Panc1 (cell line): ENCODE results near the gene PNPLA2. TPM values are rescaled to one million over a fixed set of nuclear protein-coding genes. Genes with fewer than 3 reads are reported as not detected.

Source experiments
- ATAC-seq: fragments of 200-7000 bp; cut with Tn5 transposase; 2 replicates; pipeline ENCODE4 v1.9.1; 2020; ENCODE audit warnings: mild to moderate bottlenecking, moderate library complexity
- BruUV-seq: library from RNA; stranded (reverse); fragments of 400-500 nt; replicated peaks from 2 replicates; lab custom pipeline; 2021; lab: Mats Ljungman, UMichigan
- CTCF ChIA-PET: fragments of 300-600 bp; sonication (Branson Sonifier 250); formaldehyde crosslinking; loops from one replicate; lab custom pipeline; 2022; ENCODE audit warnings: antibody characterized with exemption; lab: Charles Lee
- POLR2A ChIA-PET: fragments of 300-600 bp; sonication (Branson Sonifier 250); formaldehyde crosslinking; loops from one replicate; lab custom pipeline; 2022; ENCODE audit warnings: antibody characterized with exemption; lab: Charles Lee
- DNase-seq: peaks from one replicate; pipeline ENCODE4 v3.0.0-alpha.2; 2010; ENCODE audit warnings: low read depth, low spot score
- H3K27ac ChIP-seq: 2 replicates; pipeline ENCODE4 v1.5.1; 2011; ENCODE audit warnings: mild to moderate bottlenecking, low read length, inconsistent platforms
- H3K27me3 ChIP-seq: fragments of 200-500 bp; sonication (Bioruptor generic); 2 replicates; pipeline ENCODE4 v1.6.0; 2014; ENCODE audit warnings: low read length, inconsistent platforms; ENCODE audit not compliant: control insufficient read depth, insufficient read depth
- H3K36me3 ChIP-seq: fragments of 200-500 bp; sonication (Bioruptor generic); 2 replicates; pipeline ENCODE4 v1.5.1; 2014; ENCODE audit warnings: inconsistent platforms, mild to moderate bottlenecking, low read length, moderate library complexity; ENCODE audit not compliant: control insufficient read depth, insufficient read depth
- H3K4me1 ChIP-seq: 2 replicates; pipeline ENCODE4 v1.5.1; 2011; ENCODE audit warnings: inconsistent platforms, mild to moderate bottlenecking, low read length, moderate library complexity; ENCODE audit not compliant: control insufficient read depth, insufficient read depth
- H3K4me3 ChIP-seq, 2 experiments: 2 replicates each; pipeline ENCODE4 v1.5.1; 2011 to 2012; ENCODE audit warnings: low read depth in 2 of 2, low read length in 2 of 2, mild to moderate bottlenecking in 2 of 2, inconsistent platforms in 1 of 2, moderate library complexity in 1 of 2
- H3K9me3 ChIP-seq: fragments of 200-500 bp; sonication (Bioruptor generic); 2 replicates; pipeline ENCODE4 v1.5.1; 2014; ENCODE audit warnings: low read depth, mild to moderate bottlenecking, inconsistent platforms, low read length, moderate library complexity; ENCODE audit not compliant: control insufficient read depth, insufficient read depth
- CTCF ChIP-seq: fragments of 450-650 bp; IDR thresholded peaks from 2 replicates; pipeline ENCODE4 v1.5.1; 2017; ENCODE audit warnings: mild to moderate bottlenecking
- POLR2AphosphoS5 ChIP-seq: IDR thresholded peaks from 2 replicates; pipeline ENCODE4 v1.6.1; 2012; ENCODE audit warnings: mild to moderate bottlenecking, low read depth, low read length, moderate library complexity
- REST ChIP-seq, 2 experiments: IDR thresholded peaks; 2 replicates each; pipeline ENCODE4 v1.6.1; 2011 to 2012; ENCODE audit warnings: low read depth in 2 of 2, control low read depth in 1 of 2, low read length in 1 of 2, mild to moderate bottlenecking in 1 of 2, moderate library complexity in 1 of 2; ENCODE audit not compliant: insufficient read depth in 1 of 2
- SIN3A ChIP-seq: IDR thresholded peaks from 2 replicates; pipeline ENCODE4 v1.6.1; 2012; ENCODE audit warnings: low read depth, mild to moderate bottlenecking, low read length, moderate library complexity, borderline replicate concordance; ENCODE audit not compliant: insufficient read depth
- TCF7L2 ChIP-seq: IDR thresholded peaks from 2 replicates; pipeline ENCODE4 v1.6.1; 2011; ENCODE audit warnings: mild to moderate bottlenecking, low read depth, low read length, inconsistent platforms
- in situ Hi-C: cut with HindIII; loops from 2 replicates; pipeline ENCODE4 v1.10.0; 2016; ENCODE audit warnings: low sequenced_read_pairs, low pct_unique_long_range_greater_than_20kb
- intact Hi-C: fragments of 100-400 bp; cut with micrococcal nuclease; formaldehyde crosslinking; loops from one replicate; pipeline ENCODE4 v1.10.0; 2022; ENCODE audit not compliant: unreplicated experiment
- total RNA-seq: library from RNA; stranded (reverse); gene quantifications from one replicate; pipeline ENCODE4 v1.2.1, GENCODE V29; 2021; ENCODE audit not compliant: unreplicated experiment

Gene PNPLA2
- total RNA-seq, 1 experiment from 2014 or later: 244 TPM

- POLR2A ChIA-PET: no interaction called here
- DNase-seq (no peak), ATAC-seq (no peak)
- H3K27ac ChIP-seq: no peak overlapping the region
- no peaks in the 10 kb centered on the region for H3K9me3 ChIP-seq
- peaks cover 39% of the 10 kb centered on the region for H3K4me1 ChIP-seq
- CTCF ChIA-PET: no interaction called here
- H3K36me3 ChIP-seq: no peaks in the 10 kb centered on the region
- H3K4me3 ChIP-seq: no peak overlapping the region
- in situ Hi-C loops: no loop called here
- intact Hi-C loops: no loop called here
- no TSS peak for BruUV-seq
- H3K27me3 ChIP-seq: no peaks in the 10 kb centered on the region
- TF ChIP-seq REST (IDR thresholded peaks at IDR 0.05; ENCODE audit: insufficient read depth in 1 of 2, low read depth in 2 of 2, low read length in 1 of 2): 0 out of 4 replicates have a peak, but pooled peaks of 1 of the 2 experiments have one; percentile 16
- no peak for TF ChIP-seq POLR2AphosphoS5
- no peak for TF ChIP-seq TCF7L2
- no peak for TF ChIP-seq SIN3A
- no peak for TF ChIP-seq CTCF
Measured at GRCh38 chr11:802693-803466, 15.8 kb upstream of the PNPLA2 start.

- Histone ChIP-seq H3K4me3 (no peak overlapping the region; a peak in 1 of 4 replicates), H3K9me3 (no peaks in the 10 kb centered on the region), H3K36me3 (no peaks in the 10 kb centered on the region), H3K27me3 (no peaks in the 10 kb centered on the region), H3K27ac (no peak overlapping the region; the same call in 1 of the 2 replicates), H3K4me1 (peaks cover 42% of the 10 kb centered on the region)
- TF ChIP-seq TCF7L2 (no peak), POLR2AphosphoS5 (no peak), SIN3A (no peak), REST (IDR thresholded peaks at IDR 0.05; ENCODE audit: insufficient read depth in 1 of 2, low read depth in 2 of 2, low read length in 1 of 2) (no peak), CTCF (no peak)
- intact Hi-C loops (no loop called here), in situ Hi-C loops (no loop called here)
- no TSS peak for BruUV-seq
- DNase-seq (no peak), ATAC-seq (no peak)
- ChIA-PET CTCF (interaction anchor here (1.5 kb wide), 1 partner anchor 44 kb away, joined by 3 read pairs; no protein-coding TSS in a partner anchor), POLR2A (no interaction called here)
Measured at GRCh38 chr11:803467-803742, 15.3 kb upstream of the PNPLA2 start.
